Measurements from ENCODE around the gene IL10RB.

IL10RB gene

GRCh38 chr21:33332143-33332542 is 66.0 kb downstream of the IL10RB start:
- no peak for DNase-seq (ENCODE audit: low read depth)

- DNase-seq (ENCODE audit: low read depth), result no peak
Measured at GRCh38 chr21:33334191-33334590, 68.0 kb downstream of the IL10RB start.

GRCh38 chr21:33334824-33335223 is 68.7 kb downstream of the IL10RB start:
- no peak for DNase-seq (ENCODE audit: low read depth)

GRCh38 chr21:33339135-33339534 is 73.0 kb downstream of the IL10RB start:
- DNase-seq (ENCODE audit: low read depth), result no peak

GRCh38 chr21:33339918-33340317 is 73.8 kb downstream of the IL10RB start:
- no peak for DNase-seq (ENCODE audit: low read depth)

- no peak for DNase-seq (ENCODE audit: low read depth)
Measured at GRCh38 chr21:33345751-33346238, 79.6 kb downstream of the IL10RB start.
